ENCODE measurements around the gene EBNA1BP2. TPM values are rescaled to one million over a fixed set of nuclear protein-coding genes. Genes with fewer than 3 reads are reported as not detected.

Gene EBNA1BP2
- total and polyA plus RNA-seq, 2 of the 4 experiments (the other 2 are of a cell fraction) = 82.8 to 135 TPM

DNA sequence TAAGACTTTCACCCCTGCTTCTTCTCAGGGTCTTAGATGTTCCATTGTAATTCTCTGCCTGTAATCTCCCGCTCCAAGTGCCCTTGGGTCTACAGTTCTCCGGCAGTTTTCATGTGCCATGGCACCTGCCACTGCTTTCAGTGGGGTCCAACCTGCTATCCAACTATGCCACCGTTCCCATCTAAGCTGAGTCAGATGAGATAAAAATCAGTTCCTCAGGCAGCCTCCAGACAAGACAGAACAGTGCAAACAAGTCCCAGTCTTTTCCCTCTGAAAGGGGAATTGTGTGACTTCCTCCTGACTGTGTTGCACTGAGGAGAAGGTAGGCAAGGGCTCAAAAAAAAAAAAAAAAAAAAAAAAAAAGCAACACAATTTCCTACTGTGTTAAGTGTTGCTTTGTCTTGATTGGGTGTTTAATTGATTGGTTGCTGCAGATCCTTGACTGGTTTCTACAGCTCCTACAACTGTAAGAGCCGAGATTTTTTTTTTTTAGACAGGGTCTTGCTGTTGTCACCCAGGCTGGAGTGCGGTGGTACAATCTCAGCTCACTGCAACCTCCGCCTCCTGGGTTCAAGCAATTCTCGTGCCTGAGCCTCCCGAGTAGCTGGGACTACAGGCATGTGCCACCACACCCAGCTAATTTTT lies 50.7 kb downstream of the EBNA1BP2 start:
- in situ Hi-C loops (cut with MboI; ENCODE audit: low sequenced_read_pairs) (no loop called here), dilution Hi-C loops (cut with HindIII; ENCODE audit: low sequenced_read_pairs, unreplicated experiment) (no loop called here), intact Hi-C loops (cut with micrococcal nuclease) (no loop called here)
- Histone ChIP-seq H2BK5ac (ENCODE audit: low read depth, low read length, poor library complexity, severe bottlenecking) (no peak overlapping the region), H3K79me1 (ENCODE audit: low read depth in 1 of 2, low read length in 2 of 2) (no peaks in the 10 kb centered on the region), H3K4me3 (ENCODE audit: insufficient read depth, low read depth, low read length) (no peak overlapping the region), H3K4me2 (ENCODE audit: low read depth, low read length) (no peak overlapping the region), H2AK5ac (ENCODE audit: low read depth, low read length) (no peak overlapping the region), H2BK20ac (ENCODE audit: low read depth, low read length) (no peak overlapping the region), H4K5ac (ENCODE audit: low read depth, low read length) (no peak overlapping the region), H3K18ac (ENCODE audit: low read depth, low read length) (no peak overlapping the region), H2AK9ac (replicated peaks; ENCODE audit: low read depth, low read length, poor library complexity) (no peak overlapping the region), H2BK15ac (ENCODE audit: low read depth, low read length) (no peak overlapping the region), H4K8ac (ENCODE audit: low read depth in 2 of 2, low read length in 2 of 2) (no peak overlapping the region), H3K27ac (ENCODE audit: insufficient read depth, low read length) (no peak overlapping the region), H3K9ac (ENCODE audit: low read depth, low read length) (no peak overlapping the region), H3K4ac (ENCODE audit: low read depth, low read length) (no peak overlapping the region), H2BK120ac (ENCODE audit: low read depth, low read length) (no peak overlapping the region), H3K27me3 (ENCODE audit: control insufficient read depth, insufficient read depth, low read length) (peaks cover 7% of the 10 kb centered on the region), H4K91ac (ENCODE audit: insufficient read depth, low read depth, low read length) (no peak overlapping the region), H3K9me1 (ENCODE audit: insufficient read depth, low read length) (no peaks in the 10 kb centered on the region), H3K56ac (ENCODE audit: extremely low read depth, insufficient read depth, low read length) (no peak overlapping the region), H3K4me1 (ENCODE audit: control insufficient read depth, insufficient read depth, low read length) (no peaks in the 10 kb centered on the region), H3K14ac (replicated peaks; ENCODE audit: low read depth, low read length) (no peak overlapping the region), H3K36me3 (ENCODE audit: control insufficient read depth, insufficient read depth, low read length) (no peaks in the 10 kb centered on the region), H4K20me1 (ENCODE audit: insufficient read depth, low read length) (no peaks in the 10 kb centered on the region), H3K9me3 (ENCODE audit: control insufficient read depth, insufficient read depth, low read length) (no peaks in the 10 kb centered on the region), H3K23ac (ENCODE audit: low read depth, low read length) (no peak overlapping the region), H2AFZ (replicated peaks; ENCODE audit: low read length, poor library complexity) (no peak overlapping the region)
- ChIA-PET POLR2A (ENCODE audit: unreplicated experiment) (no interaction called here), CTCF (no interaction called here)
- no TSS peak for BruUV-seq (replicated peaks)
- ATAC-seq (ENCODE audit: low read depth) (no peak), DNase-seq (no peak)
- TF ChIP-seq MXI1 (IDR thresholded peaks at IDR 0.05; ENCODE audit: borderline replicate concordance, low read depth, low read length) (no peak), MAFK (IDR thresholded peaks at IDR 0.05; ENCODE audit: low read depth, low read length) (no peak), FOS (IDR thresholded peaks at IDR 0.05; ENCODE audit: low read depth, low read length) (no peak)
- TF ChIP-seq, protein P1, sequence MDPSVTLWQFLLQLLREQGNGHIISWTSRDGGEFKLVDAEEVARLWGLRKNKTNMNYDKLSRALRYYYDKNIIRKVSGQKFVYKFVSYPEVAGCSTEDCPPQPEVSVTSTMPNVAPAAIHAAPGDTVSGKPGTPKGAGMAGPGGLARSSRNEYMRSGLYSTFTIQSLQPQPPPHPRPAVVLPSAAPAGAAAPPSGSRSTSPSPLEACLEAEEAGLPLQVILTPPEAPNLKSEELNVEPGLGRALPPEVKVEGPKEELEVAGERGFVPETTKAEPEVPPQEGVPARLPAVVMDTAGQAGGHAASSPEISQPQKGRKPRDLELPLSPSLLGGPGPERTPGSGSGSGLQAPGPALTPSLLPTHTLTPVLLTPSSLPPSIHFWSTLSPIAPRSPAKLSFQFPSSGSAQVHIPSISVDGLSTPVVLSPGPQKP (IDR thresholded peaks at IDR 0.05; ENCODE audit: borderline replicate concordance, low read depth, low read length) = no peak
- TF ChIP-seq, protein P2, sequence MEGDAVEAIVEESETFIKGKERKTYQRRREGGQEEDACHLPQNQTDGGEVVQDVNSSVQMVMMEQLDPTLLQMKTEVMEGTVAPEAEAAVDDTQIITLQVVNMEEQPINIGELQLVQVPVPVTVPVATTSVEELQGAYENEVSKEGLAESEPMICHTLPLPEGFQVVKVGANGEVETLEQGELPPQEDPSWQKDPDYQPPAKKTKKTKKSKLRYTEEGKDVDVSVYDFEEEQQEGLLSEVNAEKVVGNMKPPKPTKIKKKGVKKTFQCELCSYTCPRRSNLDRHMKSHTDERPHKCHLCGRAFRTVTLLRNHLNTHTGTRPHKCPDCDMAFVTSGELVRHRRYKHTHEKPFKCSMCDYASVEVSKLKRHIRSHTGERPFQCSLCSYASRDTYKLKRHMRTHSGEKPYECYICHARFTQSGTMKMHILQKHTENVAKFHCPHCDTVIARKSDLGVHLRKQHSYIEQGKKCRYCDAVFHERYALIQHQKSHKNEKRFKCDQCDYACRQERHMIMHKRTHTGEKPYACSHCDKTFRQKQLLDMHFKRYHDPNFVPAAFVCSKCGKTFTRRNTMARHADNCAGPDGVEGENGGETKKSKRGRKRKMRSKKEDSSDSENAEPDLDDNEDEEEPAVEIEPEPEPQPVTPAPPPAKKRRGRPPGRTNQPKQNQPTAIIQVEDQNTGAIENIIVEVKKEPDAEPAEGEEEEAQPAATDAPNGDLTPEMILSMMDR (conservative IDR thresholded peaks at IDR 0.05; ENCODE audit: low read depth, low read length) = no peak
- 90% methylated on average over 4 of the region's 8 CpGs; no CpG with 5 or more reads in 1 of the 2 experiments for WGBS, 2 experiments (ENCODE audit: extremely low coverage in 2 of 2, insufficient read length in 1 of 2)

Measured in IMR-90 (cell line).